Measurements from ENCODE around the gene FAM241B.

The FAM241B gene

DNA sequence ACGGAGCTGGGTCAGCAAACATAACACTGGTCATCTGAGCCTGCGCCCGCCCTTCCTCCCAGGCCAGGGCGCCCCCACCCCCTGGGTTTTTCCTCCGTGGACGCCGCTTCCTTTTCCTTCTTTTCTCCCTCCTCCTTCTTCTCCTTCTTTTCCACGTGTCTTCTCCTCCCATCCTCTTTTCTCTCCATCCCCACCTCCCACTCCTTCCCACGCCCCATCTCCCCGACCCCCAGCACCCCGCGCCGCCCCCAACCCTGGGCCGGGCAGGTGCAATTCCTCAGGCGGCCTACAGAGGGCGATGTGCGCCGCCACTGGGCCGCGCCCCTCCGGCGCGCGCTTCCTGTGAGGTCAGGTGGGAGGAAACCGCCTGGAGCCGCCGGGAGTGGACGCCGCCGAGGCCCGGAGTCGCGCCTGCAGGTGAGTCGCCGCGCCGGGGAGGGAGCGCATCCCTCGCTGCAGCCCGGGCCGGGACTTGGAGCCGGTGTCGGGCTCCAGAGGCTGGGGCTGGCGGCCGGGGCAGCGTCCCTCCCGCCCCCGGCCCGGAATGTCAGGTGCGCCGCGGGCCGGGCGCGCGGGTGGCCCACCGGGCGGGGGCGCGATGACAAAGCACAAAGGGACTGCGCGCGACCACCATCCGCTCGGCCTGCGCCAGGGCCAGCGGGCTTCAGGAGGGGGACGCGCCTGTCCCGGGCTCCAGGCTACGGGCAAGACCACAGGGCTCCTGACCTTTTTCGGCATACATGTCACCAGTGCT is at the start of gene FAM241B:
Gene FAM241B, plus strand, starts transcription at position 351 of the 754 bp plus-strand sequence. CDS start 1,497 bp downstream, outside the sequence.
- peak; percentile 80 for DNase-seq (ENCODE audit: low spot score)

DNA sequence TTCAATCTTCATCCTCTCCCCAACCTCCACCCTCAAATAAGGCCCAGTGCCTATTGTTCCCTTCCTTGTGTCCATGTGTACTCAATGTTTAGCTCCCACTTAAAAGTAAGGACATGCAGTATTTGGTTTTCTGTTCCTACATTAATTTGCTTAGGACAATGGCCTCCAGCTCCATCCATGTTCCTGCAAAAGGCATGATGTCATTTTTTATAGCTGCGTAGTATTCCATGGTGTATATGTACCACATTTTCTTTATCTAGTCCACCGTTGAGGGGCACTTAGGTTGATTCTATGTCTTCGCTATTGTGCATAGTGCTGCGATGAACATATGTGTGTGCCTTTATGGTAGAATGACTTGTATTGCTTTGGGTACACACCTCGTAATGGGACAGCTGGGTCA is 49.6 kb upstream of the FAM241B start:
- DNase-seq (ENCODE audit: low spot score), result no peak

GRCh38 chr10:69583106-69583505 is 46.9 kb upstream of the FAM241B start:
- no peak for DNase-seq (ENCODE audit: low spot score)

- no peak for DNase-seq (ENCODE audit: low spot score)
Measured at GRCh38 chr10:69584624-69585023, 45.4 kb upstream of the FAM241B start.

GRCh38 chr10:69588358-69588757 is 41.7 kb upstream of the FAM241B start:
- no peak for DNase-seq (ENCODE audit: low spot score)

DNA sequence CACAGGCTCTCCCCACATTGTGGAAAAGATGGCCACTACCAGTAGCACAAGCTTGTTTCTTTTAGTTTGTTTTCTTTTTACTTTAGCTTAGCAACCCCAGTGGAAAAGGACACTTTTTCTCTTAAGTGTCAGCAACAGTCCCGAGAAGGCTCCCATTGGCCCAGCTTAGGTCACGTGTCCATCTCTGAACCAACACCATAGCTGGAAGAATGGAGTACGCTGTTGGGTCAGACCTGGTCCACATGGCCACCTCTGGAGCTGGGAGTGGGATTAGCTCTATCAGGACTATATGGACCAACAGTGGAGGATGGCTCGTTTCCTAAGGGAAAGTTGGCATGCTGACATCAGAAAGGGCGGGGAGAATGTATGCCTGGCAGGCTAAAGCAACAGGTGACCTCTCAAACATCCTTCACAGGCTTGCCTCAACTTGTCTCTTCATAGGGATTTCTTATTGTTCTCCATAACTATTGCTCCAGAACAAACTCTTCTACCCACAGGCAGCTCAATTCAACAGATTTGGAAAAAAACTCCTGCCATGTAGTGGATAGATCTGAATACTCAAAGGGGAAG is 29.2 kb upstream of the FAM241B start:
- no peak for DNase-seq (ENCODE audit: low spot score)

DNA sequence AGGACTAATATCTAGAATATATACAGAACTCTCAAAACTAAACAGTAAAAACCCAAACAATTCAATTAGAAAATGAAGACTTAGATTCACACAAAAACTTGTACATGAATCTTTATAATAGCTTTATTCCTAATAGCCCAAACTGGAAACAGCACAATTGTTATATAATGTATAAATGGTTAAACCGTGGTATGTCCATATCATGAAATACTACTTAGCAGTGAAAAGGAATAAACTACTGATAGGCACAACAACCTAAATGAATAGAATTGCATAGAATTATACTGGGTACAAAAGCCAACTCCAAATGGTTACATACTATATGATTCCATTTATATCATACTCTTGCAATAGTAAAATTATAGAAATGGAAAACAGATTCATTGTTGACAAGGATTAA is 21.0 kb upstream of the FAM241B start:
- no peak for DNase-seq (ENCODE audit: low spot score)

DNA sequence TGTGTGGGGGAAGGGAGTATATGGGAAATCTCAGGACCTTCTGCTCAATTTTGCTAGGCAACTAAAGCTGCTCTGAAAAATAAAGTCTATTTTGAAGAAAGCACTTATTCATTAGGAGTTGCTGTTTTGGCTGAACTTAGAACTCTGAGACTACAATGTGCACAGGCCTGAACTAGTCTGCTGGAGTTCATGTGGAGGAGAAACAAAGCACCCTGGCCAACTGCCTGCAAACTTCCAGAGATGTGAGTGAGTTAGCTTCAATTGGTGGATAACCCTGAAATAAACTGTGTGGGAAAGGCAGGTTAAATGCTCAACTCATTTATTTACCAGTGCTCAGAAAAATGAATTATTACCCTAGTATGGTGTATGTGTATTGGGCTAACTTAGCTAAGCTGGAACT is 17.3 kb upstream of the FAM241B start:
- DNase-seq (ENCODE audit: low spot score), result no peak

DNA sequence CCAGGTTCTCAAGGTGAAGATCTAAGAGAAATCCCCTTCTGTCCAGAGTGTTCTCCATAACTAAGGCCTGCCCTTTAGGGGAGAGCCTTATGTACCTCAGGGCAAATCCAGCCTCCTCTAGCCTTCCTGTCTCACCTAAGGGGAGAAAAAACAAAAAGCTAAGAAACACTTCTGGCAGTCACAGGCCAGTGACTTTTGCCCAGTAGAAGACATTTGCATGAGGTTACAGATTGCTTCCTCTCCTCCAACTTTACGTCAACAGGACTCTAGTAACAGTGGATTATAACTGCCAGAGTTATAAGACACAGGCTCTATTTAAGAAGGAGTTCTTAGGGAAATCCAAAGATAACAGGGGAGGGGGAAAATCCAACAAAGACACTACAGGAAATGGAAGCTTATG is 15.9 kb upstream of the FAM241B start:
- no peak for DNase-seq (ENCODE audit: low spot score)

GRCh38 chr10:69616358-69616757 is 13.7 kb upstream of the FAM241B start:
- no peak for DNase-seq (ENCODE audit: low spot score)

- no peak for DNase-seq (ENCODE audit: low spot score)
Measured at GRCh38 chr10:69618746-69619145, 11.3 kb upstream of the FAM241B start.

- DNase-seq (ENCODE audit: low spot score), result no peak
Measured at GRCh38 chr10:69619626-69620025, 10.4 kb upstream of the FAM241B start.

- no peak for DNase-seq (ENCODE audit: low spot score)
Measured at GRCh38 chr10:69620625-69621024, 9.4 kb upstream of the FAM241B start.

- no peak for DNase-seq (ENCODE audit: low spot score)
Measured at GRCh38 chr10:69624245-69624786, 5.7 kb upstream of the FAM241B start.

DNA sequence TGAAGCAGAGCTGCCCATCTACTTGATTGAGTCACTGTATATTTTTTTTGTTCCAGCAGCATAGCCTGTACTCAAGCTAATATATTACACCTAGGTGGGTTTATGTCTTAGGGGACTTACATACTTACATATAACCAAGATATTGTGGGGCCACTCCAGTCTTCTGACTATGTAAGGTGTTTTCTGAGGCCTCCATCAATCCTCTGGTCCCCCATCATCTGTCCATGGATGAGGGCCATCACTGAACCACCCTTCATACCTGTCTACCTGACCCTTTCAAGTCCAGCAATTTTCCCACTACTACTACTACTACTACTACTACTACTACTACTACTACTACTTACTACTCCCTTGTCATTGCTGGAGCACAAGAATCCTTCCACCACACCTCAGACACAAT is 3.2 kb upstream of the FAM241B start:
- no peak for DNase-seq (ENCODE audit: low spot score)

DNA sequence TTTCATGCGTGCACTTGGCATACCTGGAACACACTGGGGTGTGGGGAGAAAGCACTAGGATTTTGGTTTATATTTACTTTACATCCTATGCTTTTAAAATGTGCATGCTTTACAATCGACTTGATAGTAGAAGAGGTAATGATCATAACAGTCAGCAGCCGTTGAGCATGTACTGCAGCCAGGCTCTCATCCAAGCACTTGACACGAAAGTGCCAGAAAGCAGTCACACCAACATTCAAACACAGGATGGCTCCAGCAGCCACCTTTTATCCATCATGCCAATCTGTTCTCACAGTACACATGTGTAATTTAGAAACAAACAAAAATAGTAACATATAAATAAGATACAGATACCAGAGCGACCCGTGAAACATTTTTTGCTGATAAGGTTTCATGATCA is 1.2 kb upstream of the FAM241B start:
- DNase-seq (ENCODE audit: low spot score), result no peak

GRCh38 chr10:69629519-69629896 is 539 bp upstream of the FAM241B start:
- no peak for DNase-seq (ENCODE audit: low spot score)

DNA sequence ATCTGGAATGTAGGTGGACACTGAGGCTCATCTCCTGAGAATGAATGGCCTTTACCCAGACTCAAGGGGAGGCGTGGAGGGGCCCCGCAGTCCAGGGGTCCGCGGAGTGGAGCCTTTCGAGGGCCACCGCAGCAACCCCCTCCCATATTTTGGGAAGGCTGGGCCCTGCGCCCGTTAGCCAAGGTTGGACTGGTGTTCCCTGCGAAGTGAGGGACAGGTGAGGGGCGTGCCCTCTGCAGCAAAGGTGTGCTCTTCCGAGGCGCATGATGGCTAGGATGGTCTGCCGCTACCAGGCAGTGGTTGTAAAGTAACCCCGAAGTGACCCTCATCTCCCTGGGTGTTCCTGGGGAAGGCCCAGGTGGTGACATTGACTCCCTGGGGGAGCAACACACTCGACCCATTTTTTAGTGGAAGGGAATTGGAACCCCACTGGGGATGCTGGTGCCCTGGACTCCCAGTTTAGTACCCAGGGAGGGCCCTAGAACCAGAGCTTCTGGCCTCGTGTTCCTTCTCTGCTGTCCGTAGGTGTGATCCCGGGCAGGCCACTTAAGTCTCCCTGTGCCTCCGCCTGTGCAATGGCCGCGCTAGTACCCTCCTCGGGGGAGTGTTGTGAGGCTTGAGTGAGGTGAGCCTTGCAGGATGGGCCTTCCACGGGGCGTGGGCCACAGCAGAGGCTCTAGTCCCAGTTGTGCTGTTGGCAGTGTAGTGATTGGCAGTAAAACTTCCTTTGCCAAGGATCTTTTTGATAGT is 779 bp downstream of the FAM241B start:
- no peak for DNase-seq (ENCODE audit: low spot score)

DNA sequence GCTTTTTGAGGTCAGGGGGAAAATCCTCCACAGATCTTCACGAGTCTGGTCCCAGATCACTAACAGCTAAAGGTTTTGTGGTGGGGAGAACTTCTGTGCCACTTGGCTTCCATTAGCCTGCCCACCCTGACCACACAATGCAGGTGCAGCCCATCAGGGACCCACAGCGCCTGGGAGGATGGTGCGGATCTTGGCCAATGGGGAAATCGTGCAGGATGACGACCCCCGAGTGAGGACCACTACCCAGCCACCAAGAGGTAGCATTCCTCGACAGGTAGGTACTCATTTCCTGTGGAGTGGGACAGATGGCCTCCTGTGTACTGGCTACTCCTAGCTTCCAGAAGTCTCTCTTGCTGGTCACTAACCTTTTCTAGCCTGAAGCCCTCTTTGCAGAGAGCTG is 1.5 kb downstream of the FAM241B start:
- no peak for DNase-seq (ENCODE audit: low spot score)

DNA sequence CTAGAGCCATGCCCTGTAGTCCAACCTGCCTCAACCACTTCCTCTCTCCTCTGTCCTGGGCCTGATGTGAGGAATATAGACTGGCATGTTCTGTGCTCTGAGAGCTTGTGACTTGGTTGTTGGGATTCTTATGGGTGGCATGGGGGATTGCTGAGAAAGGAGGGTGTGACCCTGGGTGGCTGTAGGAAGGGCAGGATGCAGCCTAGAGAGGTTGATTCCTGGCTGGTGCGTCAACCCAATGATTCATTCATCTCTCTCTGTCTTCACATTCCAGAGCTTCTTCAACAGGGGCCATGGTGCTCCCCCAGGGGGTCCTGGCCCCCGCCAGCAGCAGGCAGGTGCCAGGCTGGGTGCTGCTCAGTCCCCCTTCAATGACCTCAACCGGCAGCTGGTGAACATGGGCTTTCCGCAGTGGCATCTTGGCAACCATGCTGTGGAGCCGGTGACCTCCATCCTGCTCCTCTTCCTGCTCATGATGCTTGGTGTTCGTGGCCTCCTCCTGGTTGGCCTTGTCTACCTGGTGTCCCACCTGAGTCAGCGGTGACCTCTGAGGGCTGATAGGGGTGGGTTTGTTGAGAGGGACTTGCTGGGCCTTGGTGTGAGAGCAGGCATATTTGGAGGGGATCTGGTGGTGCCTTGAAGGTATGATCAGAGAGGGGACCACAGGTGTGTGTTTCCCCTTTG is 2.6 kb downstream of the FAM241B start:
- DNase-seq (ENCODE audit: low spot score), result no peak

- DNase-seq (ENCODE audit: low spot score), result no peak
Measured at GRCh38 chr10:69633673-69634635, 3.9 kb downstream of the FAM241B start.

All from HuH-7.5 (cell line).